ENCODE data around the gene TMEM185B. TPM values are rescaled to one million over a fixed set of nuclear protein-coding genes. Genes with fewer than 3 reads are reported as not detected.
"Not testable (repeated sequence)": the region's sequence is repeated elsewhere in the genome, so short reads cannot be mapped to it uniquely, and the experiment has no call there.

The TMEM185B gene
- polyA plus RNA-seq, 1 donor: 16.7 TPM

GRCh38 chr2:120251078-120251477 lies 27.9 kb upstream of the TMEM185B start:
- DNase-seq: no peak

DNA sequence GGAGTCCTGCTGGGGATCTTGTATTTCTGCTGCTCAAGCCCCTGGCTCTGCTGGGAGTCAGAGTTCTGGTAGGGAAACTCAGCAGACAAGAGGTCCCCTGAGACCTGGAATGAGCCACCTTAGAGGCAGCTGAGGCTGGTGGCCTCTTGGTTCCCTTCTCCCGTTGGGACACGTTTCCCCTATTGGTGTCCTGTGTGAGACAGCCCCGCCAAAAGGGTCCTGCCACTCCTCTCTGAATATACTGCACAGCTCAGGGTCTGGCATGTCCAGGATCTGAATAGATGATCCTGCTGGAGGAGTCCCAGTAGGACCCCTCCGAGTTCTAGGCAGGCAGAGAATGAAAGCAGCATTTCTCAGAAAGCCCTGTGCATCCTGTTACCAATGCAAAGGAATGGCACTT lies 27.4 kb upstream of the TMEM185B start:
- DNase-seq: no peak

DNA sequence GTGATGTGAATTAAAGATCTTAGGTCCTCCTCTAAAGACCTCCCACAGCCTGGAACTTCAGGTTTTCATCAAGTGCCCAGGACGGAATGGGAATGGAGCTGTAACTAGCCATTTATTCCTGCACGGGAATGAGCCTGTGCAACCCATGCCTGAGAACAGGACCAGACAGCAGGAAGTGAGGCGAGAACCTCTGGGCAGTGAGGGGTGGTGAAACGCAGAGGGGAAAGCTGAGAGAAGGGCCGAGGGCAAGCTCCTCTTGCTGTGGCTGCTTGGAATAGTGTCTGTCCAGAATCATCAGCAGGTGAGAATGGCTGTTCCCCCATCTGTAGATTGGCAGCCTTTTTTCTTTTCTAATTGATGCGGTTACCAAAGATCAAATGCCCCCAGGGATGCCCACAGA lies 24.7 kb upstream of the TMEM185B start:
- no peak for DNase-seq

DNA sequence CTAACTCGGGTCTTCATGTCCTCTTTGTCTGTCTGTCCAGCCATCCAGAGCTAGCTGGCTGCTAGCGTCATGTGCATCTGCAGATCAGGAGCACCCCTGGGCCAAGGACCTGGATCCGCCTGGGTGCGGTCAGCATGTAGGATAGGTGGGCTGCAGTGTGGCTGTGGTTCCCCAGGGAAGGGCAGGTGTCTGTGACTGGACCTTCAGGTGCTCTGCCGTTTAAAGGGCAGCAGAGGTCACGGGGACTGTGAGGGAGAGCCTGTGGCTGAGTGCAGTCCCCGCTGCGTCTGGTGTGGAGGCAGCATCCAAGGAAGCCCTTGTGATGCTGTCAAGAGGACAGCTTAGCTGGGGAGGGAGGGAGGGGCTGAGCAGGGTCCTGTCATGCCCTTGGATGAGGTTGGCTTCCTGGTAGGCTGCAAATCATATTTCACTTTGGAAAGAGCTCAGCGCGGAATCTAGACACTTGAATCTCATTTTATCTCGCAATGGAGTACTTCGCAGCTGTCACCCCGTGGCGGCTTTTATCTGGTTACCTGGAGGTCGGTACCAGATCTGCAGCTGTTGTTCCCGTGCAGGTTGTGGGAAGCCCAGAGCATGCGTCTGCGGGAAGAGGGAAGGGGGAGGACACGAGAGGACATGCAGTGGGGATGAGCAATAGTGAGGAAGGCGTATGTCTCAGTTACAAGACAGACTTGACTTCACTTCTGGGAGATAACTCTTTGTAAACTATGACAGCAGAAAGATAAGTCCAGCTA lies 23.5 kb upstream of the TMEM185B start:
- DNase-seq: no peak

DNA sequence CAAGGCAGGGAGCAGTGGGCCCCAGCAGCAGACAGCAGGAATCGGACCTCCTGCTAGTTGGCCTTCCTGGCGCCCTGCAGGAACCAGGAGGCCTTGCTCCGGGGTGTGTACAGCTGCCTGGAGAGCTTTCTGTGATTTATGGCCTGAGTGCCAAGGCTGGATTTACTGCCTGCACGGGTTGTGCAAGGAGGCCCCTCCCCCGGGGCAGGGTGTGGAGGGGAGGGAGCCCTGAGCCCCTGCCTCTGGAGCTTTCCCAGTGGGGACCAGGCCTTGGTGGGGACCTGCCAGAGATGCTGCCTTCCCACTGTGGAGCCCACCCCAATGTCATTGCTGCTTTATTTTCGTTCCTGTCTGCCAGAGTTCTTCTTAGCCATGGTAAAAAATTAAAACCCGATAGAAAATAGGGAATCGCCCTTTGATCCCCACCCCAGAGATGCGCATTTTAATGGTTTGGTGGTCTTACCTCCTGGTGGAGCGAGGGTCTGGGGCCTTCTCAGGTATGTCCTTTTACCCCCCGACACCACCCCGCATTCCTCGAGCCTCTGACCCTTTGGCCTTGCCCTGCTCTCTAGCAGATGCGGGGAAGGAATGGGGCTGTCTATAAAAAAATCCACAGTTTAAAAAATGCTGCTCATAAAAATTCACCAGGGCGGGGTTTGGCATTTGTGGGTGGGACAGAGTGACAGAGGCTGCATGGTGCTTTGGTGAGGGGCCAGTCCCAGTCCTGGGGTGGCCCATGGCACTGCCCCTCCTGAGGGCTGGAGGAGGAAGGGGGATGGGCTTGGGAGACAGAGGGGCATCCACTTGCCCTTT lies 22.5 kb upstream of the TMEM185B start:
- no peak for DNase-seq

DNA sequence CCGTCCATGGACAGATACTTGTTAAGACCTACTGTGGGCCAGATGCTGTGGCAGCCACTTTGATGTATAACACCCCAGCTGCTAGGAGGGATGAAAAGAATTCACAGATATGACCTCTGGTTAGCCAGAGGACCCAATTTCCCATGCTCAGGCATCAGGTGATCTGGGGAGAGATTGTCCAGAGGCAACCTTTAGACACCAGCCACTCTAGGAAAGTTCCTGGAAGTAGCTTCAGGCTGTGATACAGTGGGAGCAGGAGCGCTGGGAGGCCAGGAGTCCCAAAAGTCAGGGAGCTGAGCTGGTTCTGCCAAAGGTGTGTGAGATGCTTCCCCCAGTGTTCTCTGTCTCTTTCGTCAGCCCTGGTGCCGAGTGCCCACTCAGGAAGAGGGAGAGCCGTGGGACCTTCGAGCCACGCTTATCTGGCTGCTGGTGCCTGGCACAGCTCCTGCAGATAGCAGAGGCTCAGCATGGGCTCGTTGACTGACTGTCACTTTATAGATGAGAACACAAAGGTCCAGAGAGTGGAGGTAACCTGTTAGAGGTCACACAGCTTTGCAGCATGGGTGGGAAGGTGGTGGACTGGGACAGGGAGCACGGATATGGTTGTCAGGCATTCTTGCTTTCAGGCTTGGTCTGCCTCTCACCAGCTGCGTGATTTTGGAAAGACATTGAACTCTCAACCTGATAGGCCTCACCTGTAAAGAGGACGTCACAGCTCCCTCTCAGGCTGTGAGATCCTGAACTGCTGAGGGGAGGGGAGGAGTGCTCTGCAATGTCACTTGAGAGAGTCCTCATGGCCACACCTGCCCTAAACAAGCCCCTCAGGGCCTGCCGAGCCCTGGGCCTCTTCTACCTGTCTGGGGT lies 21.7 kb upstream of the TMEM185B start:
- DNase-seq: no peak

GRCh38 chr2:120243875-120244553 lies 20.8 kb upstream of the TMEM185B start:
- DNase-seq: no peak

GRCh38 chr2:120243211-120243610 lies 20.0 kb upstream of the TMEM185B start:
- DNase-seq: no peak

DNA sequence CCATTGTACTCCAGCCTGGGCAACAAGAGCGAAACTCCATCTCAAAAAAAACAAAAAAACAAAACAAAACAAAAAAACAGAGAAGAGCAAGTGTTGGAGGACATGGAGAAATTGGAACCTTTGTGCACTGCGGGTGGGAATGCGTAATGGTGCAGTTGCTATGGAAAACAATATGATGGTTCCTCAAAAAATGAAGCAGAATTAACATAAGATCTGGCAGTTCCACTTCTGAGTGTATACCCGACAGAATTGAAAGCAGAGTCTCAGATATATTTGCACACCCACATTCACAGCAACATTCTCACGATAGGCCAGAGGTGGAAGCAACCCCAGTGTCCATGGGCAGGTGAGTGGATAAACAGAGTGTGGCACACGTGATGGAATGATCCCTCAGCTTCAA lies 18.5 kb upstream of the TMEM185B start:
- DNase-seq: no peak

DNA sequence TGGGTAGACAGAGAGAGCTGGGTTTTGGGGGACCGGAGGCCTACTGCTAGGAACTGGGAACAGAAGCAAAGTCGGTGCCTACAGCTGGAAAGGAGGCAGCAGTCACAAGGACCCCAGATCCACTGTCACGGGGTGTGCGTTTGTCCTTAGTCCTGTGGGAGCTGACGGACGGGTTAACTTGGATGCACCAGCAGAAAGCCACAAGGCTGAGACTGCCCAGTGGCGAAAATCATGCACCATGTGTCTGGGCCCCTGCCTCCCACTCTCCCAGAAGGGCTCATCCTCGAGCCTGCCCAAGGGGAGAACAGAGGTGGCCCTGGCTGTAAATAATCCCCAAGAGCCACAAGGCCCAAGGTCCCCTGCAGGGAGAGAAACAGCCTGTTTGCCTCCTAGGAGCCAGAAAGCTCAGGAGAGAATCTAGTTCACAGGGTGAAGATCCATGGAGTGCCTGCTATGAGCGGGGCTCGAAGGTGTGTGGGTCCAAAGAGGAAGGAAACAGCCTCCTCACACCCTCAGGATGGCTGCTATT lies 17.8 kb upstream of the TMEM185B start:
- no peak for DNase-seq

- peak; percentile 81 for DNase-seq
Measured at GRCh38 chr2:120239488-120240287, 16.5 kb upstream of the TMEM185B start.

DNA sequence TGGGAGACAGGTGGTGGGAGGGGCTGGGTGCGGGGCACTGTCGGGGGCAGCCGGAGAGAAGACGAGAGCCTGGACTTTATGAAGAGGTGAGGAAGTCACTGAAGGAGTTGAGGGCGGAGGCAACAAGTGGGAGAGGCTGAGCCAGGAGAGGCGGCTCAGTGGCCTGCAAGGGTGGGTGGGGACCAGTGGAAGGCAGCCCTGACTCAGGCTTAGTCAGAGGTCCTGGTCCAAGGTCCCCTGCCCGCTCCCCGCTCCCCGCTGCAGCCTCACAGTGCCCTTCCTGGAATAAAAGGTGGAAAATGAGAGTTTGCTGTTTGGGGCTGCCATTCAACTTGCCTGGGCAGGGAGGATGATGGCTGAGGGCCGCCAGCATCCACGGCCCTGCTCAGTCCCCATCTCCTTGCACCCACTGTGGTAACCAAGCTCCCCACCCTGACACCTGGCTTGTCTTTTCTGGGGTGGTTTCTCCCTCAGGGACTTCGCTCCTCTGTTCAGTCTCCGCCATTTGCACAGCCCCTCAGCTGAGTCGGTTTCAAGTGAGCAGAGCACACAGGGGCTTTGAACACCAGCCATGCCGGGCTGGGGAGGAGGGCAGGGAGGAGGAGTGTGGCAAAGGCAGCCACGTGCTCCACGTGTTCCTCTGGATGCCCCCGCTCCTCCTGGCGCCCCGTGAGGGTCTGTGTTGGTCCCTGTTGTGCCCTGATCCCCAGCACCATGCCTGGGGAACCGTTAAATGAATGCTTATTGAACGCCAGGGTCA lies 15.7 kb upstream of the TMEM185B start:
- no peak for DNase-seq

- DNase-seq: no peak
Measured at GRCh38 chr2:120237491-120237902, 14.3 kb upstream of the TMEM185B start.

DNA sequence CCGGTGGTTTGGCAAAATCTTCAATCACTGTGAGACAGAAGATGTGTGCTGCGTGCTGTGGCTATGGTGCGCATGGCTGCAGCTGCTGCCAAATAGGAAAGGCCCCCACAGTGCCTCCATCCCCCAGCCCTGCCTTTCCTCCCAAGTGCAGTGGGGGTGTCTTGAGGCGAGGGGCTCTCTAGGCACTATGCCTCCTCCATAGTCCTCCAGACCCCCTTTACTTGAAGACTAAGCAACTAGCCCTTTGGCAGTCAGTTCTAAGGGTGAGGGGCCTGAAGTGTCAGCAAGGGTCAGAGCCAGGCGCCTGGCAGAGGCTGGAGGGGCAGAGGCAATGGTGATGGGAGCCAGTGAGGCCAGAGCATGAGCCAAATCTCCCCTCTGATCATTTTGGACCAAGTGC lies 13.6 kb upstream of the TMEM185B start:
- DNase-seq: no peak

DNA sequence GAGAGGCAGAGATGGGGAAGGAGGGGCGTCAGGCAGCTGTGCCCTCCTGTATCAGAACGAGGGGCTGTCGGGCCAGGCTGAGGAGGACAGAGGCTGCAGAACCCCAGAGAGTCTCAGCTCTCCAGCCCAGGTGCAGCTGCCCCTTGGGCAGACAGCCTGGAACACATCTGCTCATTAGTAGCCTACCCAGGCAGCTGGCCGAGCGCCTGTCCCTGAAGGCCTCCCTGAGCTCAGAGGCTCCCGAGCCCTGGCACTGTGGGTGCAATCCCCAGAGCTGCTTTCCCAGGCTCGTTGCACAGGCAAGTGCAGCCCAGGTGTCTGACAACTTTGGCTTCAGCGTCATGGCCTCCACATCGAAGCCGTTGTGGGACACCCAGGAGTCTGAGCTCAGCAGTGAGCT lies 13.1 kb upstream of the TMEM185B start:
- DNase-seq: no peak

- no peak for DNase-seq
Measured at GRCh38 chr2:120235681-120236080, 12.5 kb upstream of the TMEM185B start.

- not testable (repeated sequence) for DNase-seq
Measured at GRCh38 chr2:120235158-120235557, 12.0 kb upstream of the TMEM185B start.

DNA sequence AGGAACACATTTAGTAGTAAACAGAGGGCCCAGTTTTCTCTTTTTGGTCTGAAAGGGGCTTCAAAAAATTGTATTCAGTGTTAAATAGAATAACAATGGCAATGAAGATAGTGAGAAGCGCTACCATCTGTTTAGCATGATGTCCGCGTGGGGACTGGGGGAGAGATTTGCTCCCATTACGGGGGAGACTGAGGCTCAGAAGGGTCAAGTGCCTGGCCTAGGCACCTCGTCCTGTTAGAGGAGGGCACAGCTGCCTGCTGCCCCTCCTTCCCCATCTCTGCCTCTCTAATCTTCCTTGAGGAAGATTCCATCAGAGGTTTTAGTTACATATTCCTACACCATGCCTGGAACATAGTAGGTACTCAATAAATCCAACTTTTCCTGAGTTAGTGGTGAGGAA lies 10.1 kb upstream of the TMEM185B start:
- DNase-seq: no peak

DNA sequence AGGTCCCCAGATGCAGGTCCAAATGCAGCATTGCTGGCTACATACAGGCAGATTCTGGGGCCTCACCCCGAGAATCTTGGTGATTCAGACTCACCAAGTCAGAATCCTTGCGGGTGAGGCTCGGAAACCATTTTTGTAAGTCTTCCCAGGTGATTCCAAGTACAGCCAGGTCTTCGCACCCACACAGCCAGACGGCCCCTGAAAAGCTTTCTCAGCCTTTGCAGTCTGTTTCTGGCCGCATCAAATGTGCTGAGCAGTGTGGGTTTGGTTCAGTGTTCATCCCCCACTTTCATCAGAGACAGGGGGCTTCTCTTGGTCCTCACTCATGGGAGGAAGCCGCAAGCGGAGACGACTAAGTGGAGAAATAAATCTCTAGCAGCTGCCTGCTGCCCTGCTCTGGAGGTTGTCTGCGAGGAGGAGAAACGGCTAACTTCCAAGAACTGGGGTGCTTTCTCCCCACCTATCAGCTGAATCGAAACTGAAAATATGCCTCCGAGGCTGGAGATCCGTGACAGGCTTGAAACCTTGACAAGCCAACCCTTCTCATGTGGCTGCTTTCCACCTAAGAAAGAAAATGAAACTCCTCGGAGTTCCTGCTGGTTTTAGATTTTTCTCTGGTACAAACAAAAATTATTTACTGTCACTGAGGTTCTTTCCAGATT lies 8.9 kb upstream of the TMEM185B start:
- DNase-seq: peak; percentile 46

GRCh38 chr2:120231564-120231973 lies 8.4 kb upstream of the TMEM185B start:
- no peak for DNase-seq
